GM19043 (cell line): ENCODE measurements around the gene ACYP1.
"Not testable (repeated sequence)": the region's sequence is repeated elsewhere in the genome, so short reads cannot be mapped to it uniquely, and the experiment has no call there.

ENCODE experiments used
- ATAC-seq: cut with Tn5 transposase; IDR thresholded peaks from one replicate; pipeline ENCODE4 v1.9.1; 2021; ENCODE audit warnings: low read depth; ENCODE audit not compliant: unreplicated experiment

Gene ACYP1

GRCh38 chr14:75069121-75069810 lies 5.4 kb upstream of the ACYP1 start, which contains the start of gene ZC2HC1C:
TSS of gene ZC2HC1C (plus strand) at chr14:75069641. CDS start at chr14:75070574, 933 bp downstream.
- peak; percentile 68 for ATAC-seq

DNA sequence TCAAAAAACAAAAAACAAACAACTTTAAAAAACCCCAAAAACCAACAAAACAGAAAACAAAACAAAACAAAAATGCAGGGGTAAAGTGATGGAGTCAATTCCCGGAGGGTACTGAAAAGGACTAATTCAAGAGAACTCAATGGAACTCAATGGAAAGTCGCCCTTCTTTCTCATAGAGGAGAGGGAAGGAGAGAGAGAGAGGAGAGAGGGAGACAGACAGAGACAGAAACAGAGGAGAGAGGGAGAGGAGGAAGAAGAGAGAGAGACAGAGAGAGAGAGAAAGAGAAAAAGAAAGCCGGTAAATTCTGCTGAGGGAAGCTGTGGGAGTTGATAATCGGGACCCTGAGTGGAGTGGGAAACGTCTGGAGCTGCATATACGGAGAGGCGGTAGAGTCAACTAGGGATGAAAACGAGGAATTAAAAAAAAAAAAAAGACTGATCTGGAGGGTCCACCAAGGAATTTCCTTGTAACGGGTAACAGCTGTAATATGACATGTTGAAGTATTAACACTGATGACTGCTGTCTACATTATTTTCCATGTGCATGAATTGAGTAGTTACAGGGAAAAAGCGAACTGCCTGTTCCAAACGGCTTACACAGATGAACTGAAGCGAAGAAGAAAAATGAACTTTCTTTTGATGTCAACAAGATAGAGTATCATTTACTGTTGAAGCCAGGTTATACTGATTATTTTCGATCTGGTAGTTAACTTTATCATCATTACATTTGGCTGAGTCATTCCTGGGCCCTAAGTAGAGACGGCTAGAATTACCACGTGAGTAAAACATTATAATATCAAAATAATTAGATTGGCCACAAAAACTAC lies 4.7 kb upstream of the ACYP1 start:
- ATAC-seq, result no peak

DNA sequence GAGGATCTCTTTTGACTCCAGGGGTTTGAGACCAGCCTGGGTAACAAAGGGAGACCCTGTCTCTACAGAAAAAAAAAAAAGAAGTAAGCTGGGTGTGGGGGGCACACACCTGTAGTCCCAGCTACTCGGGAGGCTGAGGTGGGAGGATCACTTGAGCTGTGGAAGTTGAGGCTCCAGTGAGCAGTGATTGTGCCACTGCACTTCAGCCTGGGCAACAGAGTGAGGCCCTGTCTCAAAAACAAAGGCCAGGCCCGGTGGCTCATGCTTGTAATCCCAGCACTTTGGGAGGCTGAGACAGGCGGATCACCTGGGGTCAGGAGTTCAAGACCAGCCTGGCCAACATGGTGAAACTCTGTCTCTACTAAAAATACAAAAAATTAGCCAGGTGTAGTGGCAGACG lies 3.9 kb upstream of the ACYP1 start:
- ATAC-seq, result not testable (repeated sequence)

DNA sequence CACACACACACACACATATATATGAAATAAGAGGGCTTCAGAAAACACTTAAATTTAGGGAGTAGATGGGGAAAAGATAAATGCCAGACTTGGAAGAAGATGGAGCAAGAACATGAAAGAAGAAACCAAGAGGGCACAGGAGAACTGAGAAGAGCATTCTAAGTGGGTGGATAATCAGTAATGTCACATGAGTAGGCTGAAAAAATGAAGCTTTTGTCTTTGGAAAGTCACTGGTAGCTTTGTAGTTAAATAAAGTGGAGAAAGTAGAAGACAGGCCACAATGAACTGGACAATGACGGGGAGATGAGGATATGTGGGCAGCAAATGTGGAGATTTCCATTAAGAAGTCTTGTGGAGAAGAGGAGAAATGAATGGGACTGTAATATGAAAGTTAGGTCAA lies 3.4 kb upstream of the ACYP1 start:
- ATAC-seq, result no peak

DNA sequence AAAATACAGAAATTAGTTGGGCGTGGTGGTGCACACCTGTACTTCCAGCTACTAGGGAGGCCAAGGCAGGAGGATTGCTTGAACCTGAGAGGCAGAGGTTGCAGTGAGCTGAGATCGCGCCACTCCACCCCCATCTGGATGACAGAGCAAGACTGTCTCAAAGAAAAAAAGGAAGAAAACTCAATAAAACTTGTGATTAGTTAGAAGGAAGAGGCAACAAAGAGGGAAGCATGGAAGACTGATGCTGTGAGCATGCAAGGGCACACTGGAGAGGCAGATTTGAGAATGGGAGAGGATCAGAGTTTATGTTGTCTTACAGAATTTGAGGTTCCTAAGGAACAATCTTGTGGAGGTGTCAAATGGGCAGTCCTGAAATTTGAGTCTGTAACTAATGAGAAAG lies 2.9 kb upstream of the ACYP1 start:
- no peak for ATAC-seq

DNA sequence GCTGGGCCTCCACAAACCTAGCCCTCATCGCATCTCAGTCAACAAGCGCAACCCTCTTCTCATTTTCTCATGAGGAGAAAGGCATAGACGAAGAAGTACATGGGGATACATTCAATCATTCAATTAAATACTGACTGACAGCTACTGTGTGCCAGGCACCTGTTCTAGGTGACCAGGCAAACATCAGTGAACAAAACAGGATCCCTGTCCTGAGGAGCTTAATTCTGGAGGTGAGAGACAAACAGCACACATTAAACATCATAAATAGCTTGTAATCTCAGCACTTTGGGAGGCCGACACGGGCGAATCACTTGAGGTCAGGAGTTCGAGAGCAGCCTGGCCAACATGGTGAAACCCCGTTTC lies 362 bp upstream of the ACYP1 start:
- ATAC-seq, result peak; percentile 15

- ATAC-seq, result no peak
Measured at GRCh38 chr14:75063013-75063412, 811 bp downstream of the ACYP1 start.

- ATAC-seq, result no peak
Measured at GRCh38 chr14:75060420-75060819, 3.4 kb downstream of the ACYP1 start.

GRCh38 chr14:75059642-75060041 lies 4.2 kb downstream of the ACYP1 start:
- ATAC-seq, result no peak

DNA sequence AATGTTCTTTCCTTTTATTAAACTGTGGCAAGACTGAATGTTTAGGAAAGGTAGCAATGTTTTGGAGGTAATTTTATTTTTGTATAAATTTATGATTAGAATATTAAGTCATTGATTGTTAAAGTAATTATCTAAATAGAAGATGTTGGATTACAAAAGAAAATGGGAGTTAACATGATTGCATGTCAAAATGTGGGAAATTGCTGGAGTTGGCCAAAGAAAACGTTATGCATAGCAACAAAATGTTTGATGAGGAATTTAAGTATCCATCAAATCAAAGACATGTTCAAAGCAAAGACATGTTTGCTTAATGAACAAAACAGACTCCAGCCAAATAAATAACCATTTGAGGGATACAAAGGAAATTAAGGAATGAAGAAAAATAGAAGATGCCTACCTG lies 9.4 kb downstream of the ACYP1 start:
- ATAC-seq, result no peak

GRCh38 chr14:75053396-75054291 lies 10.2 kb downstream of the ACYP1 start:
- ATAC-seq, result no peak

GRCh38 chr14:75051556-75051899 lies 12.3 kb downstream of the ACYP1 start:
- ATAC-seq, result no peak

DNA sequence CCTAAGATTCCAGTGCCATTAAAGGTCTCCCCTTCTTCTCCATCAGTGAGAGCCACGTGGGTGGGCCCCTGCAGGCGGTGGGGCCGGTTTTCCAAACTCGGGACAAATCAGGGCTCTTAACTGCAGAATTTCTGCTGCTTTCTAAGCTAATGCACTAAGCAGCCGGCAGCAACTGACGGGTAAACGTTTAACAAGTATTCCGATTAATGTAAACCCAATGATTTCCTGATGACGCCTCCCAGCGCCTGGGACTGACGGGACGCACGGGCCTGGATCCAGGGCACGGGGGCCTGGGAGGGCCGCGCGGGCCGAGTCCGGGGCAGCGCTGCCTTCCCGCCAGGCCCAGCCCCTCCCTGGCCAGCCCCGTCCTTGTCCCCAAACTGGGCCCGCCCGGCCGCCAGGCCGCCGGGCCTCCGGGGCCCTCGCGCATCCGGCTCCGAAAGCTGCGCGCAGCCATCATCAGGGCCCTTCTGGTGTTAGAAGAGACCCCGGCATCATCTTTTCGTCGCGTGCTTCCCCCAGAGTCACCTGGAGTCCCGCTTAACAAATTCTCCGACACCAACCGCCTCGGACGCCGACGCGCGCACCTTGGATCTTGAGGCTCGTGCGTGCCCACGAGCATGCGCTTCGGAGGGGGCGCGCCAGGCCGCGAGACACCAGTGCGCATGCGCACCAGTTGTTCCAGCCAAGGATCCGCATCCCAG lies 12.8 kb downstream of the ACYP1 start, which contains the start of gene MLH3:
MLH3 (minus strand) TSS at position 616 of the 704 bp plus-strand sequence. CDS start 1,812 bp downstream, outside the sequence.
- ATAC-seq, result peak; percentile 63

DNA sequence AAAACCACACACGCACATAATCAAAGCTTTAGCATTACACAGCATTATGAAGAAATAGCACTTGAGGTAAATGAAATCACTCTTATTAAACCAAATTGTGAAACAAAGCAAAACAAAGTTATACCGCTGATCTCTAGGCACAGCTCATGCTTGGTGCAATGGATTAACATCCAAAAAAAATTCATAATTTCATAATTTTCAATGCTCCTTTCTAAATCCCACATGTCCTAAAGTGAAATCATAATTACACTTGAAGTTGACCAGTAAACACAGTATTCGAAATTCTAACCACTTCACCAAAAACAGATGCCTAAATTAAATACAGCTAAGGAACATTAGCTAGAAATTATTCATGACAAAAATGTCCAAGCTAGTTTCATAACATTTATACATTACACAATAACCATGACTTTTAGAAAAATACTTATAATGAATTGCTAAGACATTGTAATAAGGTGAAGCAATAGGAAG lies 14.1 kb downstream of the ACYP1 start:
- ATAC-seq, result no peak

- ATAC-seq, result no peak
Measured at GRCh38 chr14:75049136-75049535, 14.7 kb downstream of the ACYP1 start.

DNA sequence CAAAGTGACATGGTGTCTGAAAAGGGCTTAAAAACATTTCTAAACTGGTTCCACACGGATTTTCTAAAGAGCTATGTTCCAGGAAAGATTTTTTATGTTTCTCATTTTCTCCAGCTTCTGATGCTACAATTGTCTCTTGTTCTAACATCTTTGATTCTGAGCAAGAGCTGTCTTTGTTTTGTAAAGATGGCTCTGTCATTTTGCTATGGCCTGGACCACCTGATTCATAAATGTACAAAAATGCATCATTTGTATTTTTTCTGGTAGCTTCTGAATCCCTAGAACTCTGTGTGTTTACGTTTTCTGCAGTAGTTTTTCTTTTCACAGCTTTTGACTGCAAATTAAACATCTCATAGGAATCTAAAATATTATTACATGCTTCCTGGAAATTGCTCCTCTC lies 15.7 kb downstream of the ACYP1 start:
- ATAC-seq, result no peak

- no peak for ATAC-seq
Measured at GRCh38 chr14:75047506-75047905, 16.3 kb downstream of the ACYP1 start.

- ATAC-seq, result no peak
Measured at GRCh38 chr14:75046899-75047298, 16.9 kb downstream of the ACYP1 start.

- ATAC-seq, result no peak
Measured at GRCh38 chr14:75046275-75046674, 17.5 kb downstream of the ACYP1 start.

DNA sequence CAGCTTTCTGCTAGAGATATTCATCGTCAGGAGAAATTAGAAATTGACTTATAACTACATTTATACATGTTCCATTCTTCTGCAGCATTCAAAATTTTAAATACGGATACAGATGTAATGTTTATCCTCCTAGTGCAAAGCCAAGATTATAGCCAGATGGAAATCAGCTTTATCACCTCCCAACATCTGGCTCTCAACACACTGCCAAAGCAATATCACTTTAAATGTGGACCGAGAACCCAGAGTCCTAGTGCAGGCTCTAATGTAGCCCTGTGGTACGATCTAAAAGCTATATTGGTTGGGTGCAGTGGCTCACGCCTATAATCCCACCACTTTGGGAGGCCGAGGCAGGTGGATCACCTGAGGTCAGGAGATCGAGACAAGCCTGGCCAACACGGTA lies 19.1 kb downstream of the ACYP1 start:
- ATAC-seq, result no peak
